ENCODE data around the gene LSP1. TPM values are rescaled to one million over a fixed set of nuclear protein-coding genes. Genes with fewer than 3 reads are reported as not detected.
A peak's percentile ranks its signal among the peaks of the same experiment; 100 is the strongest.

The LSP1 gene
- total RNA-seq, 1 donor from 2014 or later, result 78.2 TPM

DNA sequence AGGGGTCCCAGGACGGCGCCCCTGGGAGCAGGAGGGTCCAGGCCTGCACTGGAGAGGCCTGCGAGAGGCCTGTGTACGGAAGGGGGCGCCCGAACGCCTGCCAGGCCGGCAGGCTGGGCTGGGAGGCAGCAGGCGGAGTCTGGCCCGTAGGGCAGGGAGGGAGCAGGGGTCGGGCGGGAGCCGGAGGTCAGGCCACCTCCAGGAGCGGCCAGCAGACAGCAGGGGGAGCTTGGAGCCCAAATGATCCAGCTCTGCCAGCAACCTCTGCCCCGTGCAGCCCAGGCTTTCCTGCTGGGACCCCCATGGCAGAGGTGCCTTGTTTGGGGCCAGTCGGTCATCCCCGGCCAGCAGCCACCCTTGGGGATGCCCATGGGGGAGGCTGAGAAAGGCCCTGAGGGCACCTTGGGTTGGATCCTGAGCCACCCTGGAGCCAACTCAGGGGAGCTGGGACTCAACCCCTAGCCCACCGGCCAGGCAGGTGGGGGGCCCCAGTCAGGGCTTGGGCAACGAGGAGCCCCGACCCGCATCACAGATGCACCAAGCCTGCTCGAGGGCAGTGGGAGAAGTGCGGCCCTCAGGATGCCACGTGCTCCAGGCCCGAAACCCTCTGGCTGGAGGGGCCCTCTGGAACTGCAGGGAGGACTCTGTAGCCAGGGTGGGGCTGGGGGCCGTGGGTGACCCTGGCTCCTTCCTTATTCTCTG, 27.7 kb upstream of the LSP1 start:
- H3K36me3 ChIP-seq, result no peaks in the 10 kb centered on the region
- no peaks in the 10 kb centered on the region for H3K9me3 ChIP-seq
- ATAC-seq, result peak; percentile 73
- H3K27ac ChIP-seq, result no peak overlapping the region
- H3K4me3 ChIP-seq, result no peak overlapping the region
- intact Hi-C loops (cut with DNase I), result no loop called here
- peaks cover 20% of the 10 kb centered on the region for H3K4me1 ChIP-seq
- peak; percentile 87 for DNase-seq
- TF ChIP-seq, protein P1, sequence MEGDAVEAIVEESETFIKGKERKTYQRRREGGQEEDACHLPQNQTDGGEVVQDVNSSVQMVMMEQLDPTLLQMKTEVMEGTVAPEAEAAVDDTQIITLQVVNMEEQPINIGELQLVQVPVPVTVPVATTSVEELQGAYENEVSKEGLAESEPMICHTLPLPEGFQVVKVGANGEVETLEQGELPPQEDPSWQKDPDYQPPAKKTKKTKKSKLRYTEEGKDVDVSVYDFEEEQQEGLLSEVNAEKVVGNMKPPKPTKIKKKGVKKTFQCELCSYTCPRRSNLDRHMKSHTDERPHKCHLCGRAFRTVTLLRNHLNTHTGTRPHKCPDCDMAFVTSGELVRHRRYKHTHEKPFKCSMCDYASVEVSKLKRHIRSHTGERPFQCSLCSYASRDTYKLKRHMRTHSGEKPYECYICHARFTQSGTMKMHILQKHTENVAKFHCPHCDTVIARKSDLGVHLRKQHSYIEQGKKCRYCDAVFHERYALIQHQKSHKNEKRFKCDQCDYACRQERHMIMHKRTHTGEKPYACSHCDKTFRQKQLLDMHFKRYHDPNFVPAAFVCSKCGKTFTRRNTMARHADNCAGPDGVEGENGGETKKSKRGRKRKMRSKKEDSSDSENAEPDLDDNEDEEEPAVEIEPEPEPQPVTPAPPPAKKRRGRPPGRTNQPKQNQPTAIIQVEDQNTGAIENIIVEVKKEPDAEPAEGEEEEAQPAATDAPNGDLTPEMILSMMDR (IDR thresholded peaks at IDR 0.05), result peak; percentile 56
- no peaks in the 10 kb centered on the region for H3K27me3 ChIP-seq

DNA sequence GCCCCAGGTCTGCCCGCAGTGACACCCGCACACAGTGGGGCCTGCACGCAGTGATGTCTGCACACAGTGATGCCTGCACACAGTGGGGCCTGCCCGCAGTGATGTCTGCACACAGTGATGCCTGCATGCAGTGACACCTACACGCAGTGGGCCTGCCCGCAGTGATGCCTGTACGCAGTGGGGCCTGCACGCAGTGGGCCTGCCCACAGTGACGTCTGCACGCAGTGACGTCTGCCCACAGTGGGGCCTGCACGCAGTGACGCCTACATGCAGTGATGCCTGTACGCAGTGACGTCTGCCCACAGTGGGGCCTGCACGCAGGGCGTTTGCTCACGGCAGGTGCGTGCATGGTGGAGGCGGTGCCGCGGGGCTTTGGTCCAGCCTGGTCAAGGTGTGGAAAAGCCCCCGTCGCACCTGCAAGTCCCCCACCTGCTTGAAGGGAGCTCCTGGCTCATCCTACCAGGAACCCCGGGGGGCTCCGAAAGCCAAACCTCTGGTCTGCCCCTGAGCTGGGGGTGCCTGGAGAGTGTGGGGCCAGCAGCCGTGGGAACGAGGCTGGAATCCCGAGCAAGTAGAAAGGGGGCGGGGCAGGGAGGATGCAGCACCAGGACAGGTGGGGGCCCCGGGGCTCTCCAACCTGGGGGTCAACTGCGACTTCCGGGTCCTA, 27.0 kb upstream of the LSP1 start:
- Histone ChIP-seq H3K27ac (peak overlapping the region; percentile 82), H3K4me3 (no peak overlapping the region), H3K9me3 (no peaks in the 10 kb centered on the region), H3K27me3 (no peaks in the 10 kb centered on the region), H3K36me3 (no peaks in the 10 kb centered on the region), H3K4me1 (peaks cover 20% of the 10 kb centered on the region)
- intact Hi-C loops (cut with DNase I), result no loop called here
- DNase-seq, result no peak
- ATAC-seq, result no peak
- TF ChIP-seq, protein P1 (IDR thresholded peaks at IDR 0.05), result no peak

DNA sequence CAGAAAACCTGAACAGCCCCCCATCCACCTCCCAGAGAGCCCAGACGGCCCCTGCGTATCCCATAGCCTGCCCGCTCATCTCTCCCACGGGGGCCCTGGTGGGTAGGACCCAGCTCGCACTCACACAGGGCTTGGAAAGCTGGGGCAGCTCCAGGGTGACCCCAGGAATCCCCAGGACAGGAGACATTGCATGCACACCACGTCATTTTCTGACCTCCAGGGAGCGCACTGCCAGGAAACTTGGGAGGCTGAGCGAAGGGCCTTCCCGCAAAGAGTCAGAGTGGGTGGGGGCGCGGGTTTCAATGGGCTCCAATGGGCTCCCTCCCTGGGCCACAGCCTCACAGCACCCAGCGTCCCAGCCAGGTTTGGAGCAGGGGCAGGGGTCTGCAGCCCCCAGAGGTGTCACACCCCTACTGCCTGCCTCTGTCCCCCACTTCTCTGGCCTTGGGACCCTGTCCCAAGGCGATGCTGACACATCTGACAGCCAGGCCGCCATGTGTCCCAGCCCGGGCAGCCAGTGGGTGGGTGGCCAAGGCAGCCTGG, 26.3 kb upstream of the LSP1 start:
- ATAC-seq, result peak; percentile 15
- Histone ChIP-seq H3K27me3 (no peaks in the 10 kb centered on the region), H3K4me3 (no peak overlapping the region), H3K27ac (peak overlapping the region; percentile 82), H3K9me3 (no peaks in the 10 kb centered on the region), H3K4me1 (peaks cover 21% of the 10 kb centered on the region), H3K36me3 (no peaks in the 10 kb centered on the region)
- peak; percentile 81 for DNase-seq
- intact Hi-C loops (cut with DNase I), result no loop called here
- TF ChIP-seq, protein P1 (IDR thresholded peaks at IDR 0.05), result peak; percentile 12

DNA sequence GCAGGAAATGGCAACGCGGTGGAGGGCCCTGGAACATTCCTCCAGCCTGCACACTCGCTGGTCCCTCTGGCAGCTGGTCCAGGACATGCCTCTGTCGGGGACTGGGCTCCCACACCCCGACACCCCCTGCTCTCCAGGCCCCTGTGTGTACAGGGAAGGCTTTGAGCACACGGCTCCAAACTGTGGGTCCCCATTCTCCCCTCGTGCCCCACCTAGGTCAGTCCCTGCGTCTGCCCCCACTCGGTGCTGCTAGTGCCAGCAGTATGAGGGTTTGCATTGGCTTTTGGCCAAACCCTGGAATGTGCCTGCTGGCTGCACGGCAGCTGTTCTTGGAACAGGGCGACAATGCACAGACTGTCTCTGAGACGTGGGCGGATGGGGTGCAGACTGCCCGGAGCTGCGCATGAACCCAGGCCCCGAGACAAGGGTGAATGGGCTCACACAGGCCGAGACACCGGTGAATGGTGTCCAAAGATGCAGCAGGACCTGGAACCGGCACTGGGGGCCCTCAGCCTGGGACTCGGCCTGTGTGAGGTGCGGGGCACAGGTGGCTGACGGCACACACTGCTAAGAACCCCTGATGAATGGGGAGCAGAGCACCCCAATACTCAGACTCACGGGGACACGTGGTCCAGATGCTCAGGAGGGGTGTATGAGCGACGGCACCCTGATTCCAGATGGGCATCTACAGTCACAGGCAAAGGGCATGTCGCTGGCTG, 25.6 kb upstream of the LSP1 start:
- DNase-seq, result peak; percentile 85
- Histone ChIP-seq H3K4me1 (peaks cover 27% of the 10 kb centered on the region), H3K36me3 (no peaks in the 10 kb centered on the region), H3K4me3 (no peak overlapping the region), H3K27ac (peak overlapping the region; percentile 82), H3K9me3 (no peaks in the 10 kb centered on the region), H3K27me3 (no peaks in the 10 kb centered on the region)
- ATAC-seq, result peak; percentile 64
- TF ChIP-seq, protein P1 (IDR thresholded peaks at IDR 0.05), result no peak
- intact Hi-C loops (cut with DNase I), result no loop called here

DNA sequence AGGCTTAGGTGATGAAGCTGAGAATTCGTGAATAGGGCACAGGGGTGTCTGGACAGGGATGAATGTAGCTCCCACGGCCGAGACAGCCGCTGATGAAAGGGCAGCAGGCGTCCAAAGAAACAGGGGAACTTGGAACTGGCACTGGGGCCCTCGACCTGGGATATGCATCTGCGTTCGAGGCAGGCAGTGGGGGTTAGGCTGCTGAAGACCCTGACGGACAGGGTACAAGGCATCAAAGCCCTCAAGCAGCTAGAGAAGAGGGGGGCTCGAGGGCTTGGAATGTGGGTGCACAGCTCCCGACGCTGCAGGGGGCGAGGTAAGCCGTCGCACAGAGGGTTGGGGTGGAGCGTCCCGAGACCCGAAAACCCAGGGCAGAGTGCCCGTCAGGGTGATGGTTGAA, 25.0 kb upstream of the LSP1 start:
- Histone ChIP-seq H3K4me3 (no peak overlapping the region), H3K27ac (no peak overlapping the region), H3K4me1 (peaks cover 34% of the 10 kb centered on the region), H3K9me3 (no peaks in the 10 kb centered on the region), H3K36me3 (no peaks in the 10 kb centered on the region), H3K27me3 (no peaks in the 10 kb centered on the region)
- TF ChIP-seq, protein P1 (IDR thresholded peaks at IDR 0.05), result no peak
- intact Hi-C loops (cut with DNase I), result no loop called here
- ATAC-seq, result no peak
- DNase-seq, result no peak
